Stimulated activated naive CD8-positive, alpha-beta T cell treated with anti-CD3 and anti-CD28 coated beads, Interleukin-15, Interleukin-2, amounts not matched to agents 100 ng/mL and 50 ng/mL, for 24 hours (primary cell): ENCODE results near the gene KCNK3.

Source experiments
- H3K27ac Mint-ChIP-seq: one replicate; pipeline ENCODE4 v1.8.0; 2021; ENCODE audit warnings: mild to moderate bottlenecking, mixed read lengths
- H3K27me3 Mint-ChIP-seq: one replicate; pipeline ENCODE4 v1.8.0; 2021; ENCODE audit warnings: mixed read lengths
- H3K36me3 Mint-ChIP-seq: one replicate; pipeline ENCODE4 v1.8.0; 2021; ENCODE audit warnings: low read depth, mixed read lengths
- H3K4me1 Mint-ChIP-seq: one replicate; pipeline ENCODE4 v1.8.0; 2021; ENCODE audit warnings: low read depth, mixed read lengths
- H3K4me3 Mint-ChIP-seq: one replicate; pipeline ENCODE4 v1.8.0; 2021; ENCODE audit warnings: mild to moderate bottlenecking, mixed read lengths
- H3K9me3 Mint-ChIP-seq: one replicate; pipeline ENCODE4 v1.8.0; 2021; ENCODE audit warnings: mixed read lengths

Gene KCNK3

DNA sequence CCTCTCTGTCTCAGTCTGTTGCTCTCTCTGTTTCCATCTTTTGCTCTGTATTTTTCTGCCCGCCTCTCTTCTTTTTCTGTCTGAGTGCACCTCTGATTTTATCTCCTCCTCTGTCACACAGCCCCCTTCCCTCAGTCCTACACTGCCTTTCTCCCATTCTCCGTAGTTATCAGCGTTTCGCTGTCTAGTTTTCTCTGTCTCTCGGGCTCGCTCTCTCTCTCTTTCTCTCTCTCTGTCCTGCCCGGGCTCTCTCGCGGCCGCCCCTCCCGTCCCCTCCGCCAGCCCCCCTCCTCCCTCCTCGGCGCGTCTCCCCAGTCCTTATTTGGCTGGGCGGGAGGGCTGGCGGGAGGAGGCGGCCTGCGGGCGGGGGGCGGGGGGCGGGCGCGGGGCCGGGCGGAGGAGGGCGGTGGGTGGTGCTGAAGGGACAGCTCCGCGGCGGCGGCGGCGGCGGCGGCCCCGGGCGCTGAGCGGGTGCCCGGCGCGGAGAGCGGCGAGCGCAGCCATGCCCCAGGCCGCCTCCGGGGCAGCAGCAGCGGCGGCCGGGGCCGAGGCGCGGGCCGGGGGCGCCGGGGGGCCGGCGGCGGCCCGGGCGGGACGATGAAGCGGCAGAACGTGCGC lies at the start of gene KCNK3:
KCNK3 (plus strand) TSS at position 444 of the 618 bp plus-strand sequence; CDS start at position 598, 154 bp downstream.
- Mint-ChIP-seq H3K4me1 (no peaks in the 10 kb centered on the region), H3K4me3 (no peak within 1 kb of the TSS), H3K36me3 (no peaks in the 10 kb centered on the region), H3K27me3 (peaks cover 75% of the 10 kb centered on the region), H3K9me3 (no peaks in the 10 kb centered on the region), H3K27ac (no peak within 1 kb of the TSS)

DNA sequence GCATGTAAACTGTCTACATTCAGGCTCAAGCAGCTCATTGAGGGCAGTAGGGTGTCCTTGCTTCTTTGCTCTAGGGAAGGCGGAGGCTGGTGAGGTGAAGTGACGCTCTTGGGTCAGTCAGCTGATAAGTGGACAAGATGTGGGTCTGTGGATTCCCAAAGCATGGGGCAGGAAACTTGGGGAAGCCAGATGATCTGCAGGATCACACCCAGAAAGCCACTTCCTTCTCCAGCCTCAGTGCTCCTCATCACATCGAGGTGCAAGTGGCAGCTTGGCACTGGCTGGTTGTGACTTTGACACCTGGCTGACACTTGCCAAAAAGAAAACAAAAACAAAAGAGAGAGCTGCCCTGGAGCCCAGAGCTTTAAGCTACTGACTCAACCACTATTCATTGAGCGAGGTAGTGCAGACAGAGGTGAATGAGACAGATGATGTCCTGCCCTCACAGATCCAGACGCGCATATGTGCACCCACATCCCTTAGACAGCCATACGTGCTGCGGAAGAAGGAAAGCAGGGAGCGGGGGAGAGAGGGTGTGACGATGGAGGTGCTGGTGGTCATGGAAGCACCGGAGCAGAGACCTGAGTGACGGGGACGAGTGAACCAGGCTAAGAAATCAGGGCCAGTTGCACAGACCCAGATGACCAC lies 48.2 kb upstream of the KCNK3 start:
- H3K27me3 Mint-ChIP-seq = peaks cover 38% of the 10 kb centered on the region
- H3K4me3 Mint-ChIP-seq = no peak overlapping the region
- H3K9me3 Mint-ChIP-seq = no peaks in the 10 kb centered on the region
- H3K36me3 Mint-ChIP-seq = no peaks in the 10 kb centered on the region
- H3K4me1 Mint-ChIP-seq = no peaks in the 10 kb centered on the region
- no peak overlapping the region for H3K27ac Mint-ChIP-seq

DNA sequence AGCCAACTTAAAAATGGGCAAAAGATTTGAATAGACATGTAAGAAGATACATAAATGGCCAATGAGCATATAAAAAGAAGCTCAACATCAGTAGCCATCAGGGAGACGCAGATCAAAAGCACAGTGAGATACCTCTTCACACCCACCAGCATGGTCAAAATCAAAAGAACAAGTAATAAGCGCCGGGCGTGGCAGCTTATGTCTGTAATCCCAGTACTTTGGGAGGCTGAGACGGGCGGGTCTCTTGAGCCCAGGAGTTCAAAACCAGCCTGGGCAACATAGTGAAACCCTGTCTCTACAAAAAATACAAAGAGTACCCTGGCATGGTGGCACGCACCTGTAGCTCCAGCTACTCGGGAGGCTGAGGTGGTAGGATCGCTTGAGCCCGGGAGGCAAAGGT lies 46.8 kb upstream of the KCNK3 start:
- H3K27ac Mint-ChIP-seq = no peak overlapping the region
- no peaks in the 10 kb centered on the region for H3K9me3 Mint-ChIP-seq
- H3K27me3 Mint-ChIP-seq = peaks cover 26% of the 10 kb centered on the region
- no peaks in the 10 kb centered on the region for H3K36me3 Mint-ChIP-seq
- H3K4me3 Mint-ChIP-seq = no peak overlapping the region
- no peaks in the 10 kb centered on the region for H3K4me1 Mint-ChIP-seq

DNA sequence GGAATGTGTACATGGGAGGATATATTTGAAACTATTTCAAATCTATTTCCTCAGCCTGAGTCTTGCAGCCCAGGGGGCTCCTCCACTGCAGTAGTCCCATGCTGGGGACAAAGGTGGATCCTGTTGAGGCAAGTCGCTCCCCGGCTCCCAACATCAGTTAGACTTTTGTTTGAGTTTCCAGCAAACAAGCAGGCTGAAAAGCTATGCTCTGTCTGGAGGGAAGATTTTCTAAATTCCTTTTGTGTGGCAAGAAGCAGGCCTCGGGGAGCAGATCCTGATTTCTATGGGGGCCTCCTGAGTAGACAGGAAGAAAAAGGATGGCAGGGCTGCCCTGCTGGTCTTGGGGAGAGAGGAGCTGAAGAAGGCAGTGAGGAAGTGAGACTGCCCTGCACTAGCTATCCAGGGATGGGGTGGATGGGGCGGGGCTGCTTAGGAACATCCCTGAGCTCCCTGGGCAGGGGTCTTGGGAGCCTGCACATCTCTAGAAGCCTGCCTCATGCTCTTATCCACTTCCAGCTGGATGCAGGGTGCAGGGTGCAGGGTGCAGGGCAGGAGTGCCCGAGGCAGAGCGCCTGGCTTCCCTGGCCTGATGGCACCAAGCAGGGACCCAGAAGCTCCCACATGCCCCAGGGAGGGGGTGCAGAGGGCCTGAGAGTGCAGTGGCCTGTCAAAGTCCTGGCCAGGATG lies 45.4 kb upstream of the KCNK3 start:
- no peak overlapping the region for H3K4me3 Mint-ChIP-seq
- peaks cover 23% of the 10 kb centered on the region for H3K27me3 Mint-ChIP-seq
- H3K9me3 Mint-ChIP-seq = no peaks in the 10 kb centered on the region
- no peaks in the 10 kb centered on the region for H3K36me3 Mint-ChIP-seq
- H3K27ac Mint-ChIP-seq = no peak overlapping the region
- H3K4me1 Mint-ChIP-seq = no peaks in the 10 kb centered on the region

DNA sequence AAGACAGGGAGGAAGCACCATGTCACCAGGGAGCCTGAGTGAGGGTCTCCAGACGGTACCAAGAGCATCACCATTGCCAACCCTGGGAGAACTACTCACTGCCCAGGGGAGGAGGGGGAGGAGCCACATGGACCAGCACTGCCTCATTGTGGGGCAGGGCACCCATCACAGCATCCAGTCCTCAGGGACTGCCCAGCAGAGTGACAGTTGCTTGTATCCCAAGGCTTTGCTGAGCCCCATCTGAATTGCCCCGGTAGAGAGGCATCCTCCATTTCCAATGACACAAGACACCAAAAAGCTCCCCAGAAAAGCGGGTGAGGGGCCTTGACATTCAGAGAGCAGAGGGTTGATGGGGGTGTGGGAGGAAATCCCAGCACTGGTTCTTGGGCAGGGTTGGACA lies 44.5 kb upstream of the KCNK3 start:
- H3K4me3 Mint-ChIP-seq = no peak overlapping the region
- no peak overlapping the region for H3K27ac Mint-ChIP-seq
- H3K36me3 Mint-ChIP-seq = no peaks in the 10 kb centered on the region
- no peaks in the 10 kb centered on the region for H3K9me3 Mint-ChIP-seq
- peaks cover 28% of the 10 kb centered on the region for H3K27me3 Mint-ChIP-seq
- no peaks in the 10 kb centered on the region for H3K4me1 Mint-ChIP-seq

DNA sequence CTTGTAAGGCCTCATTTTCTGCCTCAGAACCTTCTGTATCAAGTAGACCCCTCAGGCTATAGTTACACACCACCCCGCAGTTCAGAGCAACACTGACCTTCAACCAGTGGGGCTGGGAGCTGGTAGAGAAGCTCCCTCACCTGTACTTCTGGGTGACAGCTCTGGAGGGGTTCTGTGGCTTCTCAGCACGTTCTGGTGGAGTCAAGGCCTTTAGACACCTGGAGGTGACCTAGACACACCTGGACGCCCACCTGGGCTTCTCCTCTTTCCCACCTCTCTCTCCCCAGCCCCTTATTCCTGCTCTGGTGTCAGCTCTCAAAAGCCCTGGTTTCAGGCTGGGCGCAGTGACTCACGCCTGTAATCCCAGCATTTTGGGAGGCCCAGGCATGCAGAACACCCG lies 44.0 kb upstream of the KCNK3 start:
- Mint-ChIP-seq H3K4me3 (no peak overlapping the region), H3K27ac (no peak overlapping the region), H3K9me3 (no peaks in the 10 kb centered on the region), H3K4me1 (no peaks in the 10 kb centered on the region), H3K27me3 (peaks cover 28% of the 10 kb centered on the region), H3K36me3 (no peaks in the 10 kb centered on the region)

DNA sequence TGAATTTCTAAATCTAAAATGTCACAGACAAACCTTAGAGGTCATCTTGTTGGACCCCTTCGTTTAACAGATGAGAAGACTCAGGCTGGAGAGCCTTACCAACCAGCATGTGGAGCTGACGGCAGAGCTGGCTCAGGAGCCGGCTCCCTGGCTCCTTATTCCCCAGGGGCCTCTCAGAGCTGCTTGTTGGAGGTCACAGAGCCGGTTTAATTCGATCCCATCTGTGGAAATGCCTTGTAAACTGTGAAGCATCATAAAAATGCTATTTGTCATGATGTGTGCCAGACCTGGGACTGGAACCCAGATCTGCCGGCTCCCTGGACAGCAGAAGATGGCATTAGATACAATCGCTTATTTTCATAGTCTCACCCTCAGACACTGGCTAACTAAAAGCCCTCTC lies 43.2 kb upstream of the KCNK3 start:
- H3K27me3 Mint-ChIP-seq = peaks cover 28% of the 10 kb centered on the region
- no peaks in the 10 kb centered on the region for H3K4me1 Mint-ChIP-seq

DNA sequence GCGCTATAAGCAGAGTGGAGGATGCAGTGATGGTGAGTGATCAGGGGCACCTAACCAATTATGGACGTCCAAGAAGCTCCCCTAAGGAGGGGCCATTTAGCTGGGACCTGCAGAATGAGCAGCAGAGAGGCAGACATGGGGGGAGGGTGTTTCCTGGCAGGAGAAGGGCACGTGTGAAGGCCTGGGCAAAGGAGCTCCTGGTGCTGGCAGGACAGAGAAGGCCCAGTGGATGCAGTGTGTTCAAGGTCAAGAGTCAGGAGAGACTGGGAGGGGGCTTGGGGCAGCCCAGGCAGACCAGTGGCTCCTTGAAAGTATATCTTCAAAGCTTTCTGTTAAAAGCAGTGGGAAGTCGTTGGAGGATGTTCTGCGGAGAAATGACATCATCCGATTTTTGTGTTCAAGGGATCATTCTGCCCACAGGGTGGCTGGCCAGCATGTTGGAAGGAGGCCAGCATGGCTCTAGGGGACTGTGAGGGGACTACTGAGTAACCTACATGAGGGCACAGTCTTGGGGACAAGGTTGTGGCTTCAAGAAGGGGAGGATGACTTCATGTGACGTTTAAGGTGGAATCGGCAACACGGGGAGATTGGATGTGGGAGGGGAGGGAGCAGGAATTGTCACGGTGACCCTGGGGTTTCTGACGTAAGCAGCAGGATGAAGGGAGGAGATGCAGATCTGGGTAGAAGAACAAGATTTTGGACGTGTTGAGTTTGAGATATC lies 42.4 kb upstream of the KCNK3 start:
- Mint-ChIP-seq H3K36me3 (no peaks in the 10 kb centered on the region), H3K9me3 (no peaks in the 10 kb centered on the region), H3K4me3 (no peak overlapping the region), H3K27me3 (peaks cover 25% of the 10 kb centered on the region), H3K4me1 (no peaks in the 10 kb centered on the region), H3K27ac (no peak overlapping the region)

More for the DNA sequence above, 43.2 kb upstream of the KCNK3 start:
- no peak overlapping the region for H3K27ac Mint-ChIP-seq
- no peaks in the 10 kb centered on the region for H3K36me3 Mint-ChIP-seq
- no peaks in the 10 kb centered on the region for H3K9me3 Mint-ChIP-seq
- no peak overlapping the region for H3K4me3 Mint-ChIP-seq

DNA sequence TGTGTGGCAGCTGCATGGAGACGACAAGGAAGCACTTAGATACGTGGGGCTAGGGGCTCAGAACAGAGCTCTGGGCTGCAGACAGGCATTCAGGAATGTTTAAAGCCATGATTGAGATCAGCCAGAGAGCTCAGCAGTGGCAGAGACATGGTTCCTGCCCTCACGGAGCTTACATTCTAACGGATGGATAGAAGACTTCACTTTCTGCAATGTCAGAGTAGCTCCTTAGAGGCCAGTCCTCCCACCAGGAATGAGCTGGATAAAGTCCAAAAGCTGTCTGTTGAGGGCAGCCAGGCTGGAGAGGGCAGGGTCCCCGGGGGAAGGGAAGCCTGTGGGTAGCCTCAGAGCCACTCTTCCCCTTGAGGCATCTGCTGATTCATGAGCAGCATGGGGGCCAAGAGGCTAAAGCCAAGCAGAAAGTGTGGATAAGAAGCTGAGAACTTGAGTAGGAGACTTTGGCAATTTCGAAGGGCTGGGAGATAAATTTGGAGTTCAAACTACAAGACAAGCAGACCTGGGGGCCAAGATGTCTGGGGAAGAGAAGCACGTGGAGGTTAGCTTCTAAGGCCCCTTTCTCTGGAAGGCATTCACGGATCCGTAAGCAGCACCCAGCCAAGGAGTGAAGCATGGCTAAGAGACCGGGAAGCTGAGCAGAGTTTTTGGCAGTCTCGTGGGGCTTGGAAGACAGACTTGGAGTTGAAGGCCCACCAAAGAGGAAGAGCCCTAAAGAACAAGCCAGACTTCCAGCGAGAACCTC lies 41.6 kb upstream of the KCNK3 start:
- H3K4me3 Mint-ChIP-seq = no peak overlapping the region
- no peaks in the 10 kb centered on the region for H3K36me3 Mint-ChIP-seq
- H3K4me1 Mint-ChIP-seq = no peaks in the 10 kb centered on the region
- H3K27ac Mint-ChIP-seq = no peak overlapping the region
- peaks cover 22% of the 10 kb centered on the region for H3K27me3 Mint-ChIP-seq
- no peaks in the 10 kb centered on the region for H3K9me3 Mint-ChIP-seq

DNA sequence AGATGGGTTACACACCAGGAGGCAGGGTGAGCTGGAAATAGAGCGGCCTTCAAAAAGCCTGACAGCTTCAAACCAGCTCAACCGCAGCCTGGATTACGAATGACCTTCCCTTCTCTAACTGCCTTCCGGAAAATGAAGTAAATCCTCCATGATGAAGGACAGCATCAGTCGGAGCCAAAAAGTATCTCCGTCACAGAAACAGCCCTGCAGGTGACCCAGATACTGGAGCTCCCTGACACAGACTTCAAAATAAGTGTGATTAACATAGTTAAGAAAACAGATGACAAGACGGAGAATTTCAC lies 41.1 kb upstream of the KCNK3 start:
- peaks cover 17% of the 10 kb centered on the region for H3K27me3 Mint-ChIP-seq
- H3K4me3 Mint-ChIP-seq = no peak overlapping the region
- no peaks in the 10 kb centered on the region for H3K9me3 Mint-ChIP-seq
- no peaks in the 10 kb centered on the region for H3K4me1 Mint-ChIP-seq
- no peak overlapping the region for H3K27ac Mint-ChIP-seq
- H3K36me3 Mint-ChIP-seq = no peaks in the 10 kb centered on the region

DNA sequence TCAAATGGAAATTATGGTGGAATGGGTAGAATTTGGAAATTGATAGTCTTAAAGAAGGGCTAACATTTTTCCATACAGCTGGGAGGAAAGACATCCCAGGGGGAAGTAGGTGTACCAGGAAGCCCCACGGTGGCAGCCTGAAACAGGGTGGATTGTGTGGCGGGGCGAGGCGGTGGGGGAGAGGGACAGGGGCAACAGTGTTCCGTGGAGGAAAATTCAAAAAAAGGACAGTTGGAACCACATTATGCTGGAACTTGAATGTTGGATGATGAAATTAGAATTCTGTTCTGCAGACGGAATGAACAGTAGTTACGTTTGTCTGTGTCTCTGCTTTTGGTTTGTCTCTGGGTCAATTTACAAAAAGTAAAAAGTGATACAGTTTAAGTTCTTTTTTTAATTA lies 40.7 kb upstream of the KCNK3 start:
- H3K4me3 Mint-ChIP-seq = no peak overlapping the region
- peaks cover 13% of the 10 kb centered on the region for H3K27me3 Mint-ChIP-seq
- H3K9me3 Mint-ChIP-seq = no peaks in the 10 kb centered on the region
- H3K4me1 Mint-ChIP-seq = no peaks in the 10 kb centered on the region
- H3K27ac Mint-ChIP-seq = no peak overlapping the region
- no peaks in the 10 kb centered on the region for H3K36me3 Mint-ChIP-seq

DNA sequence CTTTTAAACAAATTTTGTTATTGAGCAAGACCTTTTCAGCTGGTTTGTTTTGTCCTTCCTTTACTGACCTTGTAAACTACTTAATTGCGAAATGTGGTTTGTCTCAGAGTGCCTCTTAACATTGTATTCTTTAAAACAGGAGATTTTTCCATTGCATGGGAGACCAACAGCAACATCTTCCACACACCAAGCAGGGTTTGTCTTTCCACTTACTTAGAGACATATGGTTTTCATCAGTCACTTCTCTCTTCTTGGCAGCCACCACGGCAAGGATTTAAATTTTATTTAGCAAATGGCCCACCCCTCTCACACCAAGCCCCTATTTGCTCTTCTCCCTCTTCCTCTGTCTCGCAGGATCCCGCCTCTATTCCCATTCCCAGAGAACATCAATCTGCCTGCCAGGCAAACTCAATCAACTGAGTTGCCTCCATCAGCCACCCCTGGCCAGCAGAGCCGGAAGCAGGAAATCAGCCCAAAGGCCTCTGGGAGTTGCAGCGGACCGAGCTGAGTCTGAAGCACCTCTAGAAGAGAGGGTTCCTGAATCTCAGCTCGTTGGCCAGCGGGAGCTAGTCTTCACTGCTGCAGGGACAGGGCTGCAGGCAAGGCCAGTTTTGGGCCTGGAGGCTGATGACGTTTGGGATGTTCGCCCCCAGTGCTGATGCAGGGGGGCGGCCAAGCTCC lies 40.0 kb upstream of the KCNK3 start:
- no peak overlapping the region for H3K4me3 Mint-ChIP-seq
- no peaks in the 10 kb centered on the region for H3K9me3 Mint-ChIP-seq
- H3K27me3 Mint-ChIP-seq = peaks cover 13% of the 10 kb centered on the region
- H3K36me3 Mint-ChIP-seq = no peaks in the 10 kb centered on the region
- no peak overlapping the region for H3K27ac Mint-ChIP-seq
- H3K4me1 Mint-ChIP-seq = no peaks in the 10 kb centered on the region

DNA sequence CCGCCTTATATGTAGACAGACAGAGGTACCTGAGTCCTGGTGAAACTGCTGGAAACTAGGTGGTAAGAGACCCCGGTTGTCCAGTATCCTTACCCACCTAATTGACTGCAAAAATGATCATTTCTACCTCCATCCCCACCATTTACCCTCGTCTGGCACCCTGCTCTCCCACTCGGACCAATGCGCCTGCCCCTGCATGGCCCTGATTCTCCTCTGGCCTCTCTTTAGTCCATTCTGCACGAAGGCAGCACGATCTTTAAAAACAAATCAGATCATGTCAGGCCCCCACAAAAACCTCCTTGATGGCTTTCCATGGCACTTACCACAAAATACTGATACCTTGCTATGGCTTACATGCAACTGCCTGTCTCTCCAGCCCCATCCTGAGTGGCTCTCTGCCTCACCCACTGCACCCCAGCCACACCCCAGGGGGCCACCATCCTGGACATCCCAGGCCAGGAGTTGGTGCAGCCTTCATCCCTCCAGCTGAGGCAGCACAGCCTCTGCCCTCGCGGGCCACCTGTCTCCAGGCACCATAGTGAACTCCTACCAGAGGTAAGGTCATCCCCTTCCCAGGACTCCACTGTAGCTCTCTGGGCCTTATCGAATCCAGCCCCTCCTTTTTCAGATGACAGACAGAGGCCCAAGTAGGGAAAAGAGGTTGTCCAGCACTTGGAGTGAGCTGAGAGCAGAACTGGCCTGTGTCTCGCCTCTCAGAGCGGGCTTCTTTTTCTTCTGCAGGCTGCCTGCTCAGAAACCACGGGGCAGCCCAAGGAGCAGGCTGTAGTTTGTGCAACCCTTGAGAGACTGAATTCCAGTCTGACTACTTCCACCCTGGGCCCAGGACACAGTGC lies 39.1 kb upstream of the KCNK3 start:
- H3K27ac Mint-ChIP-seq = no peak overlapping the region
- H3K9me3 Mint-ChIP-seq = no peaks in the 10 kb centered on the region
- H3K27me3 Mint-ChIP-seq = peaks cover 16% of the 10 kb centered on the region
- no peaks in the 10 kb centered on the region for H3K4me1 Mint-ChIP-seq
- H3K36me3 Mint-ChIP-seq = no peaks in the 10 kb centered on the region
- H3K4me3 Mint-ChIP-seq = no peak overlapping the region

DNA sequence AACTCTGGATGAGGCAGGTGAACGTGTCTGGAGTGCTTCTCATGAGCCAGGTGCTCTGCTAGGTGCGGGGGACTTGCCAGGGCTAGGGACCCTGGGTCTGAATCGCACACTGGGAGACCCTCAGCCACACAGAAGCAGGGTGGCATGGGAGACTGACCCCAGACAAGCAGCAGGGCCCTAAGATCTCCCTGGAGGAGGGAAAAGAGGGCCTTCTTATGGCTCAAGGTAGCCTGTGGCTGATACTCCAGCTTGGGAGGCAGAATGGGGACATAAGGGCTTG lies 38.5 kb upstream of the KCNK3 start:
- Mint-ChIP-seq H3K4me1 (no peaks in the 10 kb centered on the region), H3K27ac (no peak overlapping the region), H3K4me3 (no peak overlapping the region), H3K27me3 (peaks cover 19% of the 10 kb centered on the region), H3K9me3 (peaks cover 2% of the 10 kb centered on the region), H3K36me3 (no peaks in the 10 kb centered on the region)
